Endothelial cell of coronary artery (primary cell): ENCODE data around the gene QRICH1. TPM values are rescaled to one million over a fixed set of nuclear protein-coding genes. Genes with fewer than 3 reads are reported as not detected.

ENCODE experiments used
- total RNA-seq: library from RNA; depleted of rRNA; stranded (reverse); fragments of >200 nt; gene quantifications from 2 replicates; pipeline ENCODE4 v1.2.3, GENCODE V29; 2014

Gene QRICH1, protein sequence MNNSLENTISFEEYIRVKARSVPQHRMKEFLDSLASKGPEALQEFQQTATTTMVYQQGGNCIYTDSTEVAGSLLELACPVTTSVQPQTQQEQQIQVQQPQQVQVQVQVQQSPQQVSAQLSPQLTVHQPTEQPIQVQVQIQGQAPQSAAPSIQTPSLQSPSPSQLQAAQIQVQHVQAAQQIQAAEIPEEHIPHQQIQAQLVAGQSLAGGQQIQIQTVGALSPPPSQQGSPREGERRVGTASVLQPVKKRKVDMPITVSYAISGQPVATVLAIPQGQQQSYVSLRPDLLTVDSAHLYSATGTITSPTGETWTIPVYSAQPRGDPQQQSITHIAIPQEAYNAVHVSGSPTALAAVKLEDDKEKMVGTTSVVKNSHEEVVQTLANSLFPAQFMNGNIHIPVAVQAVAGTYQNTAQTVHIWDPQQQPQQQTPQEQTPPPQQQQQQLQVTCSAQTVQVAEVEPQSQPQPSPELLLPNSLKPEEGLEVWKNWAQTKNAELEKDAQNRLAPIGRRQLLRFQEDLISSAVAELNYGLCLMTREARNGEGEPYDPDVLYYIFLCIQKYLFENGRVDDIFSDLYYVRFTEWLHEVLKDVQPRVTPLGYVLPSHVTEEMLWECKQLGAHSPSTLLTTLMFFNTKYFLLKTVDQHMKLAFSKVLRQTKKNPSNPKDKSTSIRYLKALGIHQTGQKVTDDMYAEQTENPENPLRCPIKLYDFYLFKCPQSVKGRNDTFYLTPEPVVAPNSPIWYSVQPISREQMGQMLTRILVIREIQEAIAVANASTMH
- total RNA-seq: 48.5 and 61.9 TPM in 2 replicates

GRCh38 chr3:49093853-49094767, at the start of gene QRICH1:
QRICH1 (minus strand) TSS chr3:49094071; CDS start chr3:49077017, 17,054 bp downstream.

GRCh38 chr3:49132437-49133225, 38.8 kb upstream of the QRICH1 start, which contains the start of gene LAMB2:
LAMB2 (minus strand) TSS chr3:49133050; CDS start chr3:49132867, 183 bp downstream.

GRCh38 chr3:49120438-49121131, 26.7 kb upstream of the QRICH1 start, which contains the start of gene USP19:
USP19 (minus strand) TSS chr3:49120823; CDS start chr3:49119145, 1,678 bp downstream.

GRCh38 chr3:49104427-49105291, 10.8 kb upstream of the QRICH1 start, which contains the start of gene QARS1:
QARS1 (minus strand) TSS chr3:49104757; CDS start chr3:49104733, 24 bp downstream.

DNA sequence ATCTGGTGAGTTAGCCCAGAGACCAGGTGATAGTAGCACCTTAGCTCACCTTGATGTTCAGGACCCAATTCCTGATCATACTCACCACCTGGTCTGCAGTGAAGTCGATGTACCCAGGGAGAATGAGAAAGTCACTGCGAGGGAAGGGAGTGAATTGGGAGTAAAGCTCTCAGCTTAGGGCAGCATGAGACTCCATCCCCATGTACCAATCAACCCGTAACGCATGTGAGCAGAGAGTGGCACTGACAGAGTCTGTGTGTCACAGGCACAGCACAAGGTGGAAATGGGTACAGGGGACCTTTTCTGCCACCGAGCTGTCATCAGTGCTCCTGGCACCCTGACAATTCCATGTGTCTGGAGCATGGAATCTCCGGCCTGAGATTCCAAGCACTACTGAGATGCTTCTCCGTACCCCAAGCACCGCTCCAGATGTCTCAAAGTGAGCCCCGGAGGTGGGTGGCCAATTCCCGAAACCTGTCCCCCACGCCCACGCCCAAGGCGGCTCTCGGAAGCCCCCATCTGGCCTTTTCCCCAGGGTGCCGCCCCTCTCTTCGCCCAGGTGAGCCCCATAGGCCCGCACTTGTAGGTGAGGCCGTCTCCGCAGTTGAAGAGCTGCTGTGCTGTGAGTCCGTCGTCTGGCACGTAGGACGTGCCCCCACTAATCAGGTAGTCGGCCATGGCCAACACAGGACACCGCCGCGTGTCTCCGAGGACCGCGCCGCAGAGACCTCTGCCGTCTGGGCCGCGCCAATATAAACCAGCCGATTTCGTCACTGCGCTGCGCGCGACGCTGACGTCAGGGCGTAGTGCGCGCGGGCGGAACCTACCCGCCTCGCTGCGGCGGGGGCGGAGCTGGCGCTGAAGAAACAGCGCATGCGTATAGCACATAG, 65.0 kb downstream of the QRICH1 start, which contains the start of gene IMPDH2:
IMPDH2 (minus strand) TSS at position 726 of the 890 bp plus-strand sequence; CDS start at position 678, 48 bp downstream.

DNA sequence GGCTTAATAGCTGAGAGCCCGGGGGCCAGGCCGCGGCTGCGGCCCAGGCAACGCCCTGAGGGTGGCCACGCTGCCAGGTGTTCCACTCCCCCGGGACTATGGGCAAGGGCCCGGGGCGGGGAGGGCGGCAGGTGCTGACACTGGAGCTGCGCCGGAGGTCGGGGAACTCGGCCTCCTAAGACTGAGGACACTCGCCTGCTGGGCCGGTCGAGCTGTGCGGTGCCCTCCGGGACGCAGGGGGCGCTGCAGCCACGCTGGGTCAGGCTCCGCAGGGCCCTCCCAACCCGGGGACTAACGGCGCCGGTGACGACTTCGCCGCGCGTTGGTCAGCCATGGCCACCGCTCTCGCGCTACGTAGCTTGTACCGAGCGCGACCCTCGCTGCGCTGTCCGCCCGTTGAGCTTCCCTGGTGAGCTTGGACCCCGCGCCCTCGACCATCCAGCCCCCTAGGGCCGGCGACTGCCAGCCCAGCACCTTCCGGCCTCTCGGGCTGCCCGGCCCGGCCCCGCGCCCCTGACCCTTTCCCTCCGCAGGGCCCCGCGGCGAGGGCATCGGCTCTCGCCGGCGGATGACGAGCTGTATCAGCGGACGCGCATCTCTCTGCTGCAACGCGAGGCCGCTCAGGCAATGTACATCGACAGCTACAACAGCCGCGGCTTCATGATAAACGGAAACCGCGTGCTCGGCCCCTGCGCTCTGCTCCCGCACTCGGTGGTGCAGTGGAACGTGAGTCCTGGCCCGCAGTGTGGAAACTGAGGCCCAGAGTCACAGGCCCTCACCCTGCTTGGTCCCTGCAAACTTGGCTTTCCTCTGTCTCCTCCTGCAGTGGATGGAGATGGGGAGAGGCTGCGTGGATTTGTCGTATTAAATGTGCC, 71.8 kb downstream of the QRICH1 start, which contains the start of gene NDUFAF3:
NDUFAF3 (plus strand) TSS at position 309 of the 875 bp plus-strand sequence; CDS start at position 333, 24 bp downstream.

DNA sequence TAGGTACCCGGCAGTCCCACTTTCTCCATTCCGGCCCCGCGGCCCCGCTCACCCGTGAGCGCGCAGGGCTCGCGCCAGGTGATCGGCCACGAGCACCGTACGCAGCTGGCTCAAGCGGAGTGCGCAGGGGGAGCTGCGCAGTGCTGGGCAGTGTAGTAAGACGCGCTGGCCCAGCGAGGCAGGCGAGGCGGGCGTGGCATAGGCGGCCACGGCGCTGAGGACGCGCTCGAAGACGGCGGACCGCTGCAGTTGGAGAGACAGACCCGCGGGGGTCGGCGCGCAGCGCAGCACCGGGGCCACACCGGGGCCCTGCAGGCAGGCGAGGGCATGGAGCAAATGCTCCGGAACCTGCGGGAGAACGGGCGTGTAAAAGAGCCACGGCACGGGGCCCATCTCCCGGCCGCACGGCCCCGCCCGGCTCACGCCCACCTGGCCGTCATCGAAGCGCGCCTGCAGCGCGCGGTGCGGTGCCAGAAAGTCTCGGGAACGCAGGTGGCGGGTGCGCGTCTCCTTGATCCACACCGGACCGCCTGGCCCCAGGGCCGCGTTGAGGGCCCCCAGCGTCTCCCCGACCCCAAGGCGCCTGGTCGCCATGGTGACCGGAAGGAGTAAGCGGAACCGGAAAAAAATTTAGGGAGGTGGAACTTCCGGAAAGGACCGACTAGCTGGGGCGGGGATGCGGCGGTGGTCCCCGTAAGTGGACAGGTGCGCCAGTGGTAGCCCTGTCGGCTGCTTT, 75.7 kb downstream of the QRICH1 start, which contains the start of gene DALRD3:
DALRD3 (minus strand) TSS at position 610 of the 736 bp plus-strand sequence; CDS start at position 594, 16 bp downstream.

DNA sequence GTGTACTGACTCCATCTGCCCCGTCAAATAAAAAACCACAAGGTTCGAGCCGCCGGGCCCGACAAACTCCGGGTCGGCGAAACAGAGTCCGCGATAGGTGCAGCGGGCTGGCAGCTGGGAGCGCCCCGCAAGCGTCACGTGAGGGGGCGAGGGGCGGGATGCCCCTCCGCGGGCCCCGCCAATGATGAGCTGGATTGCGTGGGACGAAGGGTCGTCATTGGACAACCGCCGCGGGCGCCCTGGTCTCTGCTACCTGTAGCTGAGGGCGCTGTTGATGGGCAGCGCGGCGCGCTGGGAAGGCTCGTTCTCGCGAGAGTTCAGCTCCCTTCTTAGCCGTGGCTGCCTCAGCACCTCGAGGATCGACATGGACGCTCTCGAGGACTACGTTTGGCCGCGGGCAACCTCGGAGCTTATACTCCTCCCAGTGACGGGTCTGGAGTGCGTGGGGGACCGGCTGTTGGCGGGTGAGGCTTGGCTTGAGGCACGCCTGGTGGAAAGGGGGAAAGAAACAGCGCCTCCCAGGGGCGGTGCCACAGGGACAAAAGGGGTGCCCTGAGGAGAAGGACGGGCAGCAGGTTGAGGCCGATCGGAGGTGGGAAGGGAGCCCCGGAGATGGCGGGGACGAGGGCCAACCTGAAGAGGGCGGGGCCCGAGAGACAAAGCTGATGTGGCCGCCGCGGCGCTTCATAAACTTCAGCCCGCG, 86.7 kb downstream of the QRICH1 start, which contains the start of gene WDR6:
WDR6 (plus strand) TSS at position 324 of the 703 bp plus-strand sequence; CDS start at position 365, 41 bp downstream.

GRCh38 chr3:48989796-48990635, 103.9 kb downstream of the QRICH1 start, which contains the start of gene P4HTM:
P4HTM (plus strand) TSS chr3:48990241; CDS start chr3:48990257, 16 bp downstream.

Other genes with a start within 250 kb of the QRICH1 start
- 34.9 and 40.2 TPM in 2 replicates for gene PRKAR2A, start 246.2 kb downstream of the QRICH1 start, total RNA-seq
- gene SLC25A20, start 195.2 kb downstream of the QRICH1 start, total RNA-seq: 26.2 and 30.3 TPM in 2 replicates
- 54.9 and 71.1 TPM in 2 replicates for gene ARIH2, start 175.2 kb downstream of the QRICH1 start, total RNA-seq
- gene P4HTM, start 103.8 kb downstream of the QRICH1 start, total RNA-seq: 14.7 and 31.5 TPM in 2 replicates
- 69.4 and 98.7 TPM in 2 replicates for gene WDR6, start 86.7 kb downstream of the QRICH1 start, total RNA-seq
- gene DALRD3, start 75.5 kb downstream of the QRICH1 start, total RNA-seq: 33.7 and 46.4 TPM in 2 replicates
- 46.8 and 56.0 TPM in 2 replicates for gene NDUFAF3, start 72.0 kb downstream of the QRICH1 start, total RNA-seq
- 341 and 373 TPM in 2 replicates for gene IMPDH2, start 64.7 kb downstream of the QRICH1 start, total RNA-seq
- 272 and 308 TPM in 2 replicates for gene QARS1, start 10.7 kb upstream of the QRICH1 start, total RNA-seq
- 34.4 and 43.7 TPM in 2 replicates for gene USP19, start 26.8 kb upstream of the QRICH1 start, total RNA-seq
- gene LAMB2, start 39.0 kb upstream of the QRICH1 start, total RNA-seq: 330 and 659 TPM in 2 replicates
- gene CCDC71, start 72.3 kb upstream of the QRICH1 start, total RNA-seq: 15.2 and 18.6 TPM in 2 replicates
- gene KLHDC8B, start 77.5 kb upstream of the QRICH1 start, total RNA-seq: 29.3 and 31.9 TPM in 2 replicates
- gene C3orf62, start 183.2 kb upstream of the QRICH1 start, total RNA-seq: 0.81 and 2.0 TPM in 2 replicates
- 26.7 and 33.3 TPM in 2 replicates for gene USP4, start 246.0 kb upstream of the QRICH1 start, total RNA-seq